HepG2 (cell line): ENCODE results near the gene HNRNPAB. TPM values are rescaled to one million over a fixed set of nuclear protein-coding genes. Genes with fewer than 3 reads are reported as not detected.

Experiments used
- ATAC-seq: fragments of 200-7000 bp; cut with Tn5 transposase; 3 replicates; pipeline ENCODE4 v1.9.1; 2020; ENCODE audit warnings: mild to moderate bottlenecking, moderate library complexity
- BruUV-seq: library from RNA; stranded (reverse); fragments of 400-500 nt; replicated peaks from 2 replicates; lab custom pipeline; 2021; lab: Mats Ljungman, UMichigan
- CTCF ChIA-PET: fragments of 300-600 bp; formaldehyde crosslinking; extraction: SDS; loops from one replicate; lab custom pipeline; 2021; ENCODE audit warnings: low total read pairs, inconsistent platforms, low intra/inter-chr PET ratio; lab: Yijun Ruan, JAX
- POLR2A ChIA-PET: fragments of 350-600 bp; sonication (Branson Sonifier 250); formaldehyde crosslinking; loops from one replicate; lab custom pipeline; 2020; ENCODE audit warnings: antibody characterized with exemption, inconsistent platforms; lab: Yijun Ruan, JAX
- DNase-seq: peaks from one replicate; pipeline ENCODE4 v3.0.0-alpha.2; 2015; ENCODE audit warnings: low spot score
- FAIRE-seq: peaks from 3 replicates; lab custom pipeline; 2011; peaks lifted over from hg19 to GRCh38; lab: Jason Lieb, UNC
- H2AFZ ChIP-seq: one replicate; pipeline ENCODE4 v1.6.1; 2011; ENCODE audit warnings: low read length, inconsistent platforms
- H3K27ac ChIP-seq: fragments of 300-600 bp; 3 replicates; pipeline ENCODE4 v1.8.0; 2011; ENCODE audit warnings: mixed run types, mild to moderate bottlenecking, mixed read lengths, low read length, inconsistent platforms; ENCODE audit not compliant: insufficient read depth; ENCODE audit errors: extremely low read length
- H3K27me3 ChIP-seq, 2 experiments: fragments of 200-600 bp in 1 of 2; 2 replicates in 1 of 2; 3 replicates in 1 of 2; pipeline versions ENCODE4 v1.6.0 to v1.8.0; 2011; ENCODE audit warnings: low read length in 2 of 2, mild to moderate bottlenecking in 2 of 2, moderate library complexity in 2 of 2, inconsistent platforms in 1 of 2; ENCODE audit not compliant: insufficient read depth in 2 of 2, control insufficient read depth in 1 of 2
- H3K36me3 ChIP-seq, 2 experiments: fragments of 200-600 bp in 1 of 2; replicated peaks in 1 of 2; 2 replicates in 1 of 2; 3 replicates in 1 of 2; pipeline versions ENCODE4 v1.5.1 to v1.8.0; 2011; ENCODE audit warnings: low read length in 2 of 2, inconsistent platforms in 1 of 2; ENCODE audit not compliant: insufficient read depth in 2 of 2, control insufficient read depth in 1 of 2
- H3K4me1 ChIP-seq: 2 replicates; pipeline ENCODE4 v1.5.1; 2012; ENCODE audit warnings: low read length, inconsistent platforms; ENCODE audit not compliant: insufficient read depth
- H3K4me2 ChIP-seq: 2 replicates; pipeline ENCODE4 v1.6.0; 2011; ENCODE audit warnings: low read depth, low read length, inconsistent platforms
- H3K4me3 ChIP-seq, 3 experiments: fragments of 200-600 bp in 1 of 3; sonication (generic), shearing (Covaris generic) in 1 of 3; replicated peaks in 1 of 3; 2 replicates each; pipeline ENCODE4 v1.5.1; 2011 to 2016; ENCODE audit warnings: low read length in 3 of 3, inconsistent platforms in 2 of 3, low read depth in 2 of 3, mild to moderate bottlenecking in 2 of 3, control low read depth in 1 of 3, mixed read lengths in 1 of 3; ENCODE audit not compliant: insufficient read depth in 1 of 3
- H3K79me2 ChIP-seq: one replicate; pipeline ENCODE4 v1.6.1; 2011; ENCODE audit warnings: low read length, inconsistent platforms; ENCODE audit not compliant: insufficient read depth
- H3K9ac ChIP-seq: 2 replicates; pipeline ENCODE4 v1.6.0; 2011; ENCODE audit warnings: mild to moderate bottlenecking, low read depth, low read length, inconsistent platforms; ENCODE audit not compliant: insufficient read depth
- H3K9me3 ChIP-seq: 2 replicates; pipeline ENCODE4 v1.5.1; 2012; ENCODE audit warnings: mild to moderate bottlenecking, low read length
- H4K20me1 ChIP-seq: 2 replicates; pipeline ENCODE4 v1.6.0; 2011; ENCODE audit warnings: inconsistent platforms, mild to moderate bottlenecking, low read length, moderate library complexity; ENCODE audit not compliant: insufficient read depth
- MATR3 ChIP-seq: sonication (generic); formaldehyde crosslinking; IDR thresholded peaks from 2 replicates; pipeline ENCODE4 v1.4.0; 2020; ENCODE audit warnings: missing genetic modification reagents
- PAF1 ChIP-seq: IDR thresholded peaks from 2 replicates; pipeline ENCODE4 v1.6.1; 2016; ENCODE audit warnings: missing genetic modification reagents, missing compliant biosample characterization
- RBFOX2 ChIP-seq: fragments of 200-400 bp; formaldehyde crosslinking; IDR thresholded peaks from 2 replicates; pipeline ENCODE4 v1.6.1; 2017; ENCODE audit warnings: low read depth, mild to moderate bottlenecking, low read length
- RBM22 ChIP-seq: fragments of 200-400 bp; formaldehyde crosslinking; optimal IDR thresholded peaks from 2 replicates; pipeline ENCODE3; 2017; ENCODE audit warnings: mild to moderate bottlenecking, low read length, moderate library complexity
- ZNF121 ChIP-seq: sonication (generic); formaldehyde crosslinking; IDR thresholded peaks from 2 replicates; pipeline ENCODE4 v1.5.0; 2020; ENCODE audit warnings: mild to moderate bottlenecking, missing genetic modification reagents
- WGBS: methylation state at CpG from one replicate; pipeline ENCODE4 v1.1.6; 2017; ENCODE audit warnings: low lambda C conversion rate; 5-methylcytosine and 5-hydroxymethylcytosine counted together
- in situ Hi-C: cut with HindIII; loops from 2 replicates; pipeline ENCODE4 v1.10.0; 2017; ENCODE audit warnings: low pct_unique_long_range_greater_than_20kb; ENCODE audit not compliant: extremely low pct_ligation_motif_present
- intact Hi-C: fragments of 100-400 bp; cut with micrococcal nuclease; formaldehyde crosslinking; loops from one replicate; pipeline ENCODE4 v1.10.0; 2022; ENCODE audit not compliant: unreplicated experiment
- polyA plus RNA-seq, 8 experiments: library from polyadenylated mRNA; depleted of rRNA in 3 of 8; stranded (reverse) in 7 of 8; unstranded in 1 of 8; fragments of >200 nt; fragmentation: Illumina TruSeq in 4 of 8; extraction: Trizol in 4 of 8; gene quantifications; 2 replicates each; pipeline versions ENCODE4 v1.2.1 to v1.2.3, GENCODE V29; 2011 to 2016; ENCODE audit warnings: low read depth in 4 of 8, missing spikeins in 1 of 8, mixed read lengths in 1 of 8; ENCODE audit not compliant: insufficient read depth in 1 of 8
- total RNA-seq, 5 experiments: library from RNA; depleted of rRNA; stranded (reverse); fragments of >200 nt; fragmentation: Illumina TruSeq; extraction: Trizol; gene quantifications; 2 replicates each; pipeline ENCODE4 v1.2.3, GENCODE V29; 2016; ENCODE audit warnings: low read depth in 1 of 5
- TF ChIP-seq, protein P1 (sequence below): sonication (generic); formaldehyde crosslinking; IDR thresholded peaks from 2 replicates; pipeline ENCODE4 v1.4.0; 2020; ENCODE audit warnings: missing genetic modification reagents
- TF ChIP-seq, protein P2 (sequence below): sonication (generic); formaldehyde crosslinking; IDR thresholded peaks from 2 replicates; pipeline ENCODE4 v1.4.0; 2020; ENCODE audit warnings: missing genetic modification reagents, mild to moderate bottlenecking, borderline replicate concordance
- TF ChIP-seq, protein P3 (sequence below): sonication (generic); formaldehyde crosslinking; IDR thresholded peaks from 2 replicates; pipeline ENCODE4 v1.5.0; 2020; ENCODE audit warnings: missing genetic modification reagents

Gene HNRNPAB
- total and polyA plus RNA-seq, 2 of the 13 experiments (the other 11 are each of a cell fraction or from before 2014, with no cell fraction given), result 62.6 to 111 TPM

DNA sequence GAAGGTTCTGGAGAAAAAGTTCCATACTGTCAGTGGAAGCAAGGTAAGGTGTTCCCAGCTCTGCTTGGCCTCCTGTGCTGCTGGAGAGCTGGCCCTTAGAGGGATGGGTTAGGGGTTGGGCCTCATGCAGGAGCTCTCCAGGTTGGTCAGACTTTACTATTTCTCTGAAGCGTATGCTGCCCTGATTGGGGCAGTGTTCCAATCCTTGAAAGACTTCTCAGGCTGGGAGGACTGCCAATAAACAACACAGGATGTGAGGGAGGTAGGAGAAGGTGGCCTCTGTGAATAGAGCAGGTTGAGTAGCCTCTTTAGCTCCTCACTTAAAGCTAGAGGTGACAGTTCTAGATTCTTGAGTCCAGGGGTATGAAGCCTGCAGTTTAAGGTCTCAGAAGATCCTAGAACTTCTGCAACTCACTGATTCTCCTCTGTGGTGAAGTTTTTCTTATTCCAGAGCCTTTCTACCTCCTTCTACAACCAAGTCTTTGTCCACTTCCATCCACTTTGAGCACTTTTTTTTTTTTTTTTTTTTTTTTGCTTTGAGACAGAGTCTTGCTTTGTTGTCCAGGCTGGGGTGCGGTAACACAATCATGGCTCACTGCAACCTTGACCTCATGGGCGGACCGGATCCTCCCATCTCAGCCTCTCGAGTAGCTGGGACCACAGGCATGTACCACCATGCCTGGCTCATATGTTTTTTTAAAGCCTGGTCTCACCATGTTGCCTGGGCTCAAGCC, 3.0 kb downstream of the HNRNPAB start:
- H3K4me2 ChIP-seq, result peak overlapping the region; percentile 89

More for the DNA sequence above, 3.0 kb downstream of the HNRNPAB start:
- TF ChIP-seq, protein P1, sequence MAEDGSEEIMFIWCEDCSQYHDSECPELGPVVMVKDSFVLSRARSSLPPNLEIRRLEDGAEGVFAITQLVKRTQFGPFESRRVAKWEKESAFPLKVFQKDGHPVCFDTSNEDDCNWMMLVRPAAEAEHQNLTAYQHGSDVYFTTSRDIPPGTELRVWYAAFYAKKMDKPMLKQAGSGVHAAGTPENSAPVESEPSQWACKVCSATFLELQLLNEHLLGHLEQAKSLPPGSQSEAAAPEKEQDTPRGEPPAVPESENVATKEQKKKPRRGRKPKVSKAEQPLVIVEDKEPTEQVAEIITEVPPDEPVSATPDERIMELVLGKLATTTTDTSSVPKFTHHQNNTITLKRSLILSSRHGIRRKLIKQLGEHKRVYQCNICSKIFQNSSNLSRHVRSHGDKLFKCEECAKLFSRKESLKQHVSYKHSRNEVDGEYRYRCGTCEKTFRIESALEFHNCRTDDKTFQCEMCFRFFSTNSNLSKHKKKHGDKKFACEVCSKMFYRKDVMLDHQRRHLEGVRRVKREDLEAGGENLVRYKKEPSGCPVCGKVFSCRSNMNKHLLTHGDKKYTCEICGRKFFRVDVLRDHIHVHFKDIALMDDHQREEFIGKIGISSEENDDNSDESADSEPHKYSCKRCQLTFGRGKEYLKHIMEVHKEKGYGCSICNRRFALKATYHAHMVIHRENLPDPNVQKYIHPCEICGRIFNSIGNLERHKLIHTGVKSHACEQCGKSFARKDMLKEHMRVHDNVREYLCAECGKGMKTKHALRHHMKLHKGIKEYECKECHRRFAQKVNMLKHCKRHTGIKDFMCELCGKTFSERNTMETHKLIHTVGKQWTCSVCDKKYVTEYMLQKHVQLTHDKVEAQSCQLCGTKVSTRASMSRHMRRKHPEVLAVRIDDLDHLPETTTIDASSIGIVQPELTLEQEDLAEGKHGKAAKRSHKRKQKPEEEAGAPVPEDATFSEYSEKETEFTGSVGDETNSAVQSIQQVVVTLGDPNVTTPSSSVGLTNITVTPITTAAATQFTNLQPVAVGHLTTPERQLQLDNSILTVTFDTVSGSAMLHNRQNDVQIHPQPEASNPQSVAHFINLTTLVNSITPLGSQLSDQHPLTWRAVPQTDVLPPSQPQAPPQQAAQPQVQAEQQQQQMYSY (CRISPR knock-in tag), result no peak
- peak; percentile 38; the same call in 1 of the 2 replicates for TF ChIP-seq RBFOX2
- TF ChIP-seq MATR3 (CRISPR knock-in tag), result no peak
- peak; percentile 52; the same call in 1 of the 2 replicates for TF ChIP-seq PAF1
- TF ChIP-seq, protein P2, sequence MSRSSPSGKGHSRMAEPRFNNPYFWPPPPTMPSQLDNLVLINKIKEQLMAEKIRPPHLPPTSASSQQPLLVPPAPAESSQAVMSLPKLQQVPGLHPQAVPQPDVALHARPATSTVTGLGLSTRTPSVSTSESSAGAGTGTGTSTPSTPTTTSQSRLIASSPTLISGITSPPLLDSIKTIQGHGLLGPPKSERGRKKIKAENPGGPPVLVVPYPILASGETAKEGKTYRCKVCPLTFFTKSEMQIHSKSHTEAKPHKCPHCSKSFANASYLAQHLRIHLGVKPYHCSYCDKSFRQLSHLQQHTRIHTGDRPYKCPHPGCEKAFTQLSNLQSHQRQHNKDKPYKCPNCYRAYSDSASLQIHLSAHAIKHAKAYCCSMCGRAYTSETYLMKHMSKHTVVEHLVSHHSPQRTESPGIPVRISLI (CRISPR knock-in tag), result peak; percentile 51; the same call in 1 of the 2 replicates
- TF ChIP-seq RBM22, result peak; percentile 9
- TF ChIP-seq, protein P3, sequence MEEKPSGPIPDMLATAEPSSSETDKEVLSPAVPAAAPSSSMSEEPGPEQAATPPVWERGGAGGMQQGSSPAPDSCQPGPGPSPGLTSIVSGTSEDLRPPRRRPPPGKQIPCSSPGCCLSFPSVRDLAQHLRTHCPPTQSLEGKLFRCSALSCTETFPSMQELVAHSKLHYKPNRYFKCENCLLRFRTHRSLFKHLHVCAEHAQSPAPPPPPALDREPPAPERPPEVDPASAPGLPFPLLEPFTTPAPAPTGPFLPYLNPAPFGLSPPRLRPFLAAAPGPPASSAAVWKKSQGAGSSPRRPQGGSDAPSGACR (CRISPR knock-in tag), result no peak
- TF ChIP-seq ZNF121 (CRISPR knock-in tag), result peak; percentile 77; the same call in 1 of the 2 replicates
- ChIA-PET POLR2A (interaction anchor here (2.8 kb wide), 1 partner anchor 24 kb away, joined by 12 read pairs; the partner anchor contains the start of gene PHYKPL), CTCF (no interaction called here)
- H3K4me1 ChIP-seq, result peaks cover 32% of the 10 kb centered on the region
- WGBS, result 62% methylated on average over 5 of the region's 5 CpGs
- H3K27me3 ChIP-seq, result no peaks in the 10 kb centered on the region; a peak in 1 of 5 replicates
- intact Hi-C loops (no loop called here), in situ Hi-C loops (no loop called here)
- no peak overlapping the region for H3K4me3 ChIP-seq
- peaks cover 15 to 64% of the 10 kb centered on the region in 2 experiments for H3K36me3 ChIP-seq
- H3K9ac ChIP-seq, result no peak overlapping the region
- H3K79me2 ChIP-seq, result peaks cover 35% of the 10 kb centered on the region
- ATAC-seq (no peak), FAIRE-seq (peak; percentile 12), DNase-seq (peak; percentile 32)
- H3K9me3 ChIP-seq, result no peaks in the 10 kb centered on the region
- no peak overlapping the region for H3K27ac ChIP-seq
- no peak overlapping the region for H2AFZ ChIP-seq
- H4K20me1 ChIP-seq, result peaks cover 39% of the 10 kb centered on the region
- no TSS peak for BruUV-seq
